Raji (cell line): ENCODE measurements around the gene CTSC.

Experiments
- POLR2A ChIP-seq: IDR thresholded peaks from 2 replicates; pipeline ENCODE4 v1.6.1; 2011; ENCODE audit warnings: low read depth, low read length, control low read depth; ENCODE audit not compliant: insufficient read depth

CTSC gene

GRCh38 chr11:88333862-88334261, 3.7 kb downstream of the CTSC start:
- TF ChIP-seq POLR2A, result no peak

GRCh38 chr11:88332851-88333250, 4.7 kb downstream of the CTSC start:
- TF ChIP-seq POLR2A, result no peak

- TF ChIP-seq POLR2A, result no peak
Observed at GRCh38 chr11:88330826-88331428, 6.6 kb downstream of the CTSC start.

GRCh38 chr11:88329563-88330250, 7.8 kb downstream of the CTSC start:
- no peak for TF ChIP-seq POLR2A

GRCh38 chr11:88327462-88328143, 9.9 kb downstream of the CTSC start:
- no peak for TF ChIP-seq POLR2A

GRCh38 chr11:88327061-88327460, 10.5 kb downstream of the CTSC start:
- TF ChIP-seq POLR2A, result no peak

- TF ChIP-seq POLR2A, result no peak
Observed at GRCh38 chr11:88326099-88326498, 11.4 kb downstream of the CTSC start.

- TF ChIP-seq POLR2A, result no peak
Observed at GRCh38 chr11:88324562-88325345, 12.8 kb downstream of the CTSC start.

GRCh38 chr11:88320149-88320559, 17.4 kb downstream of the CTSC start:
- no peak for TF ChIP-seq POLR2A

- TF ChIP-seq POLR2A, result no peak
Observed at GRCh38 chr11:88318017-88318416, 19.5 kb downstream of the CTSC start.

GRCh38 chr11:88317536-88317935, 20.0 kb downstream of the CTSC start:
- TF ChIP-seq POLR2A, result no peak

GRCh38 chr11:88315981-88316441, 21.5 kb downstream of the CTSC start:
- no peak for TF ChIP-seq POLR2A

- TF ChIP-seq POLR2A, result no peak
Observed at GRCh38 chr11:88315015-88315414, 22.5 kb downstream of the CTSC start.

- no peak for TF ChIP-seq POLR2A
Observed at GRCh38 chr11:88313441-88313840, 24.1 kb downstream of the CTSC start.

- no peak for TF ChIP-seq POLR2A
Observed at GRCh38 chr11:88312628-88313027, 24.9 kb downstream of the CTSC start.

GRCh38 chr11:88310246-88310645, 27.3 kb downstream of the CTSC start:
- no peak for TF ChIP-seq POLR2A

- TF ChIP-seq POLR2A, result no peak
Observed at GRCh38 chr11:88308576-88308975, 29.0 kb downstream of the CTSC start.
